ENCODE measurements around the gene DNAH9.

DNAH9 gene

DNA sequence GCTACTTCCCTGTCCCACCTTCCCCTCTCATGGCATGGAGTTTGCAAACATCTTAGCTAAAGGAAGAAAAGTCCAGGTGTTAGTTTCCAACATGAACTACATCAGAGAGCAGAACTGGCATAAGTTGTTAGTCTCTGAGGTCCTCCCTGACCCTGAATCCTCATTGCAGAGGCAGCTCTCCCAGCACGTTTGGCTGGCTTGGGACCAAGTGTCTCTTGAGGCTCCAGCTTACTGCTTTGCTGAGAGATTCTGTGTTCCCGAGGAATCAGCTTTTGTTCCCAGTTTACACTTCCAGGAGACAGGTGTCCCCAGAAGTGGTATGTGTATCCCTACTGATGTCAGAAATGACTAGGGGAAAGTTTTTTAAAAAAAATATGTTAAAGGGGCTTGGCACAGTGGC, 14.7 kb downstream of the DNAH9 start:
- no peak for DNase-seq

DNA sequence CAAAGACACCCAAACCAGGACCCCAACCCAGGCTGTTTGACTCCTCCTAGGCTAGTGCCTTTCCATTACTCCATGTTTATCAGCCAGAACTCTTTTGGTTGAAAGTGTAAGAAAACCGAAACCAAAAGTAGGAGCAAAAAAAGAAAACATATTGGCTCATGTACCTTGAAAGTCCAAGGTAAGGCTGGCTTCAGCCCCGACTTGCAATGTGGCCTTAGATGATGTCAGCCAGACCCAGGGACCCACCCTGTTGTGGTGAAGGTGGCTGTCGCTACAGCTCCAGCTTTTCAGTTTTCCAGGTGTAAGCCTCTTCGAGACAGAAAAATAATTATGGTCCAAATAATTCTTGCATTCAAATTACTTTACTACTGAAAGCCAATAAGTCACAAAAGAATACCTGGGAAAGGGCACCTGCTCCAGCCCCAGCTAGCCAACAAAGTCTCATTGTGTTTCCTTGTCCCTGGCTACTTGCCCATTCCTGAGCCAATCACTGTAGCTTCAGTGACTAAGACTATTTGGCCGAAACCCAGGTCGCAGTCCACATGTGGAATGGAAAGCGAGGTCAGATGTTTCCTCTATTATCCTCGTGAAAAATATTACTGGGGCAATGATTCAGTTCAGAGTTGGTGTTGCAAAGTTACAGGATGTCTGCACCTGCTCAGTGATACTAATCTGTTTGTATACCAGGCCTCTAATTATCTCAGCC, 20.7 kb downstream of the DNAH9 start:
- no peak for DNase-seq

DNA sequence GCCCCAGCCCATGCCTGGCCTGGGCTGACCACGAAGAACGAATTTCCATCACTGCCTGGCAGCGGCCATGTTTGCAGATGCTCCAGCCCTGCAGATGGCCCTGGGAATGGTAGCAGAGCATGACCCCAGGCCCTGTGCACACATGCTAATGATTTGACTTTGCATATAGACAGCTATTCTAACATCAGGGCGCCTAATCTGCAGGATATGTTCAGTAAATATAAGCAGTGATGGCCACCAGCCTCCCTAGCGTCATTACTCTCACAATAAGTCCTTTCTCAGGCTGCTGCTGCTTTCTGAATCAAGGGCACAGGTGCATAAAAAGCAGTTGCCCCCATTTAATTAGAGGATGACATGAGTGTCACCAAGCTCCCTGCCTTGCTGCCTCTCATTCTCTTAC, 24.2 kb downstream of the DNAH9 start:
- DNase-seq = no peak

DNA sequence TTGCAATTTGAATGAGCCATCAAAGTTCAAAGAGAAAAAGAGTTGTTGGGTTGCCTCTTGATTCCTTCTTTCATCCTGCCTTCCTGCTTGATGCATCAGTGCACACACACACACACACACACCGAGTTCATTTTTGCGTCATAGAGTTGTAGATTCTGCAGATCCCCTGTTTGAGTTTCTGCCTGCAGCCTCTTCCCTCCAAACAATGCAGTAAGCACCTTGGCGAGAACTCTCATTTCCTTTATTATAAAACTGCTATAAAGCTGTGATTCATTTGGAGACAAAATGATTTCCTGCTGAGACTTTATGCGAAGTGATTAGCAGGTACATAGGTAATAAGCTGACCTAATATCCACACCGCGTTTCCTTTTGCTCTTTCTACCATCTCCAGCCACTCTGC, 26.7 kb downstream of the DNAH9 start:
- no peak for DNase-seq

DNA sequence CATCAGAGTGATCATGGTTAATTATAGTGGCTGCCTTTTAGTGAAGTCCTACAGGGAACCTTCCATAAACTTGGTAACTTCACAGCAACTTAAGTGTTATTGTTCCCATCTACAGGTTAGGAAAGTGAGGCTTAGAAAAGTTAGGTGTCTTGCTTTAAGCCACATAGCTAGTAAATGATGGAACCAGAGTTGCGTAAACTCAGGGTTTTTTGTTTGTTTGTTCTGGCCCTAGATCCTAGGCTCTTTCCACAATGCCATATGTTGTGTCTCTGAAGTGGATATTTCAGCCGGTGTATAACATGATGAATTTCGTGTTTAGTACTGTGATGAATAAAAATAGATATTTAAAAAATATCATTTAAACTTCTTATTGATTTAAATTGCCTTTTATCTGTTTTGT, 27.6 kb downstream of the DNAH9 start:
- DNase-seq = no peak

DNA sequence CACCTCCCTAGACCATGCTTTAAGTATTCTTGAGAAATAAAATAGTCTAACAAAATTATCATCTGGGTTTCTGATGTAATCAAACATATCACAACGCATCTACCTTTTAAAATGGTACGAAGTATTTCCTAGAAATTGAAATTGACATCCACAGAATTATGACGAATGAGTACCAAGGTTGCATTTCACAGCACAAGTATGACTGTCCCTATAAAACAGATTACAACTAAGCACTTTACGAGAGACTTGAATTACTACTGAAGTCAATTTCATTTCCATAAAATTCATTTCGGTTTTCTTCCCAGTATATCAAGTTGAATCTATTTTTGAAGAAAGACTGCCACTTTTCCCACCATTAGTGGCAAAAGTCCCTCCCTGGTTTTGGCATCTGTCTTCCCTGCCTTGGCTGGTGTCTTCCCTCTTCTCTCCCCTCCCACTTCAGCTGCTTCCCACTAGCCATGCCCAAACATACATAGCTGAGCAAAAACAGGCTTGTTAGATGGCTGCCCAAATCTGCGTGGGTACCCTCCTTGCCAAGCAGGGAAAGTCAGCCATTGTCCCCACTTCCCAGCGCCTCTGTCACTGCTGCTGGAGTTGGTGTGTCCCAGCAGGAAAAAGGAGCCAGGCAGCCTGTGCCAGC, 29.2 kb downstream of the DNAH9 start:
- DNase-seq = no peak

DNA sequence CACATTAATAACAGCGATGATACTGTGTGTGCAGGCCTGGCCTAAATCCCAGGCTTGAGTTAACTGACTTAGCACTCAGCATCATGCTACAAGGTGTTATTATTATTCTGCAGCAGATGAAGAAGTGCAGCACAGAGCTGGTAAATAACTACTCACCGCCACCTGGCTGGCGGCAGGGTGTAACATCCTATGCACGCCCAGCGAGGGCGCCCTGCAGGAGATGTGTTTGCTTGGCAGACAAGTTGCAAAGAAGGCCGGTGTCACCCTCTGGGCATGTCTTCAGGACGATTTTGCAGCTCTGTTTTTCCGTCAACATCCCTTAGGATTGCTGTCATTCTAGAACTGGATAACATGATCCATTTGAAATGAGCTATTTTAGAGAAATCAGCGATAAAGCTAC, 30.1 kb downstream of the DNAH9 start:
- no peak for DNase-seq

DNA sequence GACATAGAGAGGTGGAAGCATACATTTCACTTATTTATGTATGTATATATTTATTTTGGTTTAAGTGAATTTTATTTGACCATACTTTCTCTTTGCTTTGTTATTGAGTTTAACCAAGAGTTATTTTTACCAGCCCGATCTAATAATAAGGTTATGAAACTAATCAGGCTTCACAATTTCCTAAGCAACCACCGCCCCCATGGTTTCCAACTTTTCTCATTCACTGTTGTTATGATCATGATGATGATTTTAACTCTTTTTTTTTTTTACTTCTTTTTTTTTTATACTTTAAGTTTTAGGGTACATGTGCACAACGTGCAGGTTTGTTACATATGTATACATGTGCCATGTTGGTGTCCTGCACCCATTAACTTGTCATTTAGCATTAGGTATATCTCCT, 30.6 kb downstream of the DNAH9 start:
- DNase-seq = no peak

DNA sequence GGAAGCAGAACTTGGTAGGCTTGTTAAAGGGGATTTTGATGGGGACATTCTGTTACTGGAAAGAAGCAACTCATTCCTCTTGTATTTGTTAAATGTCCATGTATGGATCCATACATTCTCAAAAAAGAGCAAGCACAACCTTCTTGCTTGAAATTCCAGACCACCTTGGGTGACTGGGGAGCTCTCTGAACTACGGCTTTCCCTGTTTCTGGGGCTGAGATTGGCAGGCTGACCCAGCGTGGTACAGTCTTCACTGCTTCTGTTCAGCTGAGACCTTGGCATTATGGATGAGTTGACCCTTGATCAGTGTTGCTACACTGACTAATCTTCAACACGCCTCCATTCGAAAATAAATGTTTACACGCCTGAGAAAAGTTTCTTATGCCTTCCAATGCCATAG, 38.5 kb downstream of the DNAH9 start:
- no peak for DNase-seq

DNA sequence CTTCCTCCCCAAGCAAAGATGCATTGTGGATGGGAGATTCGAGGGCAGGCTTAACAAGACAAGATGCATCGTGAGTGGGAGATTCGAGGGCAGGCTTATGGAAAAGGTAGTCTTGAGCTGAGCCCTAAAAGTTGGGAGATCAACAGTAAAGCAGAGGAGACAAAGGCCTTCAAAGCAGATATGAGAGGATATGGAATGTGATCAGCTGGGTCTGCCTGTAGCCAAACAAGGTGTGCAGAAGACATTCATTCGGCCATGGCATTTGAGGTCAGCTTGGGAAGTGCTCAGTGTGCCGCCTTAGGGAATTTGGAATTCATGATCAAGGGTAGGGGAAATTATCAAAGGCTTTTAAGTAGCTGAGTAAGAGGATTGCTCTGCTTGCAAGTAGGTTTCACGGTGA, 39.5 kb downstream of the DNAH9 start:
- no peak for DNase-seq

DNA sequence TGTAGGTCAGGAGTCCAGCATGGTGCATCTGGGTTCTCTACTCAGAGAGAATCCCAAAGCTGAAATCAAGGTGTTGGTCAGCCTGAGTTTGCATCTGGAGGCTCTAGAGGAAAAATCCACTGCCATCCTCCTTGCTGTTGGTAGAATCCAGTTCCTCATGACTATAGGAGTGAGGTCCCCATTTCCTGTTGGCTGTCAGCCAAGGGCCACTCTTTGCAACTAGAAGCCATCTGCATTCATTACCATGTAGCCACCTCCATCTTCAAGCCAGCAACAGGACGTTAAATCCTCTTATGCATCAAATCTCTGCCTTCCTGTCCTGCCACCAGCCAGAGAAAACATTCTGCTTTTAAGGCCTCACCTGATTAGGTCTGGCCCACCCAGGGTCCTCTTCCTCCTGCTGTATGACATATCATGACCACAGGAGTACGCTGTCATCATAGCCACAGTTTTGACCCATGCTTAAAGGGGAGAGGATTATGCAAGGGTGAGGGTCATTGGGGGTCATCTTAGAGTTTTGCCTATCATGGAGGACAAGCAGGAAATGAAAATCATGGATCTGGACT, 40.5 kb downstream of the DNAH9 start:
- DNase-seq = no peak

DNA sequence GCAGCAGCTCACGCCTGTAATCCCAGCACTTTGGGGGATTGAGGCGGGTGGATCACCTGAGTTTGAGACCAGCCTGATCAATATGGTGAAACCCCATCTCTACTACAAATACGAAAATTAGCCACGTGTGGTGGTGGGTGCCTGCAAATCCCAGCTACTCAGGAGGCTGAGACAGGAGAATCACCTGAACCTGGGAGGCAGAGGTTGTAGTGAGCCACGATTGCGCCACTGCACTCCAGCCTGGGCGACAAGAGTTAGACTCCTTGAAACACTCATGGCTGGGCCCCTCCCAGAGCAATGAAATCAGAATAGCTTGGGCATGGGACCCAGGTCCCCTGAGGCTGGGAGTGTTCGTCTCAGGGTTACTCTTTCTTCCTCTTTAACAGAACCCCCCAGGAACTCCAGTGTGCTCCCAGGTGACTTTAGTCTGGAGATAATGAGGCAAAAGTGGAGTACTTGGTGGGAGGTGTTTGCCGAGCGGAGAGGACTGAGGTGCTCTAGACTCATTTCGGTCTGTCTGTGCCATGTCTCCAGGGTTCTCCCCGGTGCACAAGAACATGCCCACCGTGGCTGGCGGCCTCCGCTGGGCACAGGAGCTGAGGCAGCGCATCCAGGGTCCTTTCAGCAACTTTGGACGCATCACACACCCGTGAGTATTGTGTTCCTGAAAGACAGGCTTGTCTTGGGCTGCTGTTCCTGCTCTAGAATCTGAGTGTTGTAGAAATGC, 41.6 kb downstream of the DNAH9 start:
- DNase-seq = no peak

DNA sequence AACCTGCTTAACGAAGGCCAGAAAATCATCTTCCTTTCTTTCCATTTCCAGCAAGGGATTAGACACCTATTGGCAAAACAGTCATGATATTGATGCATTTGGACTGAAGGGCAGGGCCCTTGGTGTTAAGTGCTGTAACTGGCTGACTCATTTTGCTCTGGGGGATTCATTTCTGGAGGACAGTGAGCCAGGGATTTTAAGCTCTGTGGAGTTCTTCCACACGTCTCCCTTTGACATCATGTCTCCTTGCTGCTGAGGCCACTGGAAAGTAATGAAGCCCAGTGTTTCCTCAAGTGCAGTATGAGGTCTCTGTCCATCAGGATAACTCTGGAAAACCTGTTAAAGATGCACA, 42.2 kb downstream of the DNAH9 start:
- no peak for DNase-seq

DNA sequence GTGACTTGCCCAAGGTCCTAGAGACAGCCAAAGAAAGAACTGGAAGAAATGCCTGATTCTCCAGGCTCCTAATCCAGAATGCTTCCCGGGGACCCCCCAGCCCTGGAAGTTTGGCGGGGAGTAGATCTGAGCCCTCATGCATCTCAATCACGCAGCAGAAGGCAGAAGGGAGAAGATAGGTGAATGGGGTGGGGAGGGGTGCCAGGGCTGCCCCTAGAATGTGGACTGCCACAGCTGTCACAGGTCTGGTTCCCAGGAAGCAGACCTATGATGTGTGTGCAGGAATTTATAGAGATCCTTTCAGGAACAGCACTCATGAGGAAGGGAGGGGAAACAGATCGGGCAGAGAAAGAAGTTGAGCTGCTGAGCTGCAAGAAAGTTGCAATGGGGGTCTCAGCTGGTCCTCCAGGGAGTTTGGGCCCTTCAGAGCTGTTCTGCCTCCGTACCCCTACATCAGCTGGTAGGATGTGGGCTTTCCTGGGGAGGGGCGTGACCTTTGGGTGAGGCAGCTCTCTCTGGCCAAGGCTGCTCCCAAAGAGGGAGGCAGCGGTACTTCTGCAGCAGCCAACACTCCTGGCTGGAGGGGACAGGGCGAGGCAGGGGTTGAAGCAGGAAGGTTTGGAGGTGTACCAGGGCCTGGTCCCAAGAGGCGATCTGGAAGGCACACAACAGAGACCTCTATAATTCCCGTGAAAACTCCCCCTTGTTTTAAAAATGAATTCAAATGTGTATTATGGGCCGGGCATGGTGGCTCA, 43.4 kb downstream of the DNAH9 start:
- no peak for DNase-seq

DNA sequence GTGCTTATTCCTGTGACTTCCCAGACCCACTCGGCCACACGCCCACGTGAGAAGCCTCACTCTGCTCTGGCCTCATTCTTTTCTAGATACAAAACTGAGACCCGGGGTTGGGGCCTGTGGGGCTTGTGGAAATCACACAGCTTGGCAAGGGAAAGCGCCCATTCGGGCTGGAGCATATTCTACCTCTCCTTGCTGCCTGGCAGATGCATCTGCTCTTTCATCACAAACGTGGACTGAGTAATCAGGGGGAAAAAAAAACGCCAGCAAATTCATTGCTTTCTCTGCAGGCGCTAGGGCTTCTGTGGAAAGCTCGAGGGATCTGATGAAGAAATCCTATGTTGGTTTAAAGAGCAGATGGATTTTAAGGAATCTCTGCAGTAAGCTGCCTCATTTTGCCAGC, 44.4 kb downstream of the DNAH9 start:
- DNase-seq = no peak

DNA sequence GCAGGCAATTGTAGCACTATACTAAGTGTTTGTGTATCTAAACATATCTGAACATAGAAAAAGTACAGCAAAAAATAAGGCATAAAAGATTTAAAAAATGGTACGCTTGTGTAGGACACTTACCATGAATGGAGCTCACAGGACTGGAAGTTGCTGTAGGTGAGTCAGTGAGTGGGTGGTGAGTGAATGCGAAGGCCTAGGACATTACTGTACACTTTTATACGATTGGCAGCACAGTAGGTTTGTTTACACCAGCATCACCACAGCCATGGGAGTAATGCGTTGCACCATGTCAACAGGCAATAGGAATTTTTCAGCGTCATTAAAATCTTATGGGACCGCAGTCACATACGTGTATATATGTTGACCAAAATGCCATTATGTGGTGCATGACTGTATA, 45.6 kb downstream of the DNAH9 start:
- DNase-seq = no peak

DNA sequence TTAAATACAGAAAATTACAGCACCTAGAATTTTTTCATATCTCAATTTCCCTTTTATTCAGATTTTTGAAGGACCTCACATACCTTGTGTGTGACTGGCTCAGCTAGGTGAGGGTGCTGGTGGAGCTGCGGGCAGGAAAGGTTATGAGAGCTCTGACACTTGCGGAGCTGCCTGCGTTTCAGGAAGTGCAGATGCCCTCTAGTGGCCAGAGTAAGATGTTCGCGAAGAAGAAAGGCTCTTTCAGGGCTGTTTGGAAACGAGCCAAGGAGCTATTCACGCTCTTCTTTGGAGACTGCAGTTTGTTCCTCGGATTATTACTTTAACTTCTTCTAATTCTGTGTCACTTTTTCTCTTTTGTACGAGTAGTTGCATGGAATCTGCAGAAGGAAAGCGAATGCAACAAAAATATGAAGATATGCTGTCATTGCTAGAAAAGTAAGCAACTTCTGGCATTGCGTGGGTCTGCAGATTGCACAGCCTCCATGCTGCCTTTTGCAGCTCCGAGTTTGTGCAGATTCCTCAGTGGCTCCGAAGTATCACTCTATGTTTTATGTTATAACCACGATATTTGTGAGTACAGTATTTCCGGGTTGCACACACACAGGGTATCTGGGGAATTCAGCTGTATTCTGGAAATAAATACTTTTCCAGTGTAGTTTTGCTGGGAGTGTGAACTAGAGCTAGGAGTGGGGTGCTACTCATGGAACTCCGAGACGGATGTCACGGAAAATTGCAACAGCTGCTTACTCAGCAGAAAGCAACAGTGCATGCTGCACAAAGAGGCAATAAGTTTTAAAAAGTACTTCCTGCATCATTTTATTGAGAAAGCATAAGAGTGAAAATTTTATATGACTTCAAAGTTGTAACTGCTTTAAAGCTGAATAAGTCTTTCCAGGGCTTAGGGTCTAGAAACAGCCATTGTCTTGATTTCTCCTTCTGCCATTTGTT, 46.3 kb downstream of the DNAH9 start:
- DNase-seq = peak; percentile 0

DNA sequence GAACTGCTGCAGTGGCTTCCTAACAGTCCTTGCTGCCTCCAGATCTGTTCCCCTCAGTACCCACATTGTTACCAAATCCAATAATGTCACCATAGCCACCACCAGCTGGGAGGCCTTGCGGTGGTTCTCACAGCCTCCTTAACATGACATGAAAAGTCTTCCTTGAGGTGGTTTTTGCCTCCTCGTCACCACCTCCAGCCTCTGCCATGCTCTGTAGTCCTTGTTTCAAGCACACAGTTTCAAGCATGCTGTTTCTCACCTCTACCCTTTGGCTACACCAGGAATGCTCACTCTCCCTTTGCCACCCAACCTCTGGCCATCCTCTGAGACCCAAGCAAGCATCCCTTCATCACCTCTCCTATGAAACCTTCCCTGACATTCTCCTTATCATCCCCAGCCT, 47.2 kb downstream of the DNAH9 start:
- DNase-seq = no peak

DNA sequence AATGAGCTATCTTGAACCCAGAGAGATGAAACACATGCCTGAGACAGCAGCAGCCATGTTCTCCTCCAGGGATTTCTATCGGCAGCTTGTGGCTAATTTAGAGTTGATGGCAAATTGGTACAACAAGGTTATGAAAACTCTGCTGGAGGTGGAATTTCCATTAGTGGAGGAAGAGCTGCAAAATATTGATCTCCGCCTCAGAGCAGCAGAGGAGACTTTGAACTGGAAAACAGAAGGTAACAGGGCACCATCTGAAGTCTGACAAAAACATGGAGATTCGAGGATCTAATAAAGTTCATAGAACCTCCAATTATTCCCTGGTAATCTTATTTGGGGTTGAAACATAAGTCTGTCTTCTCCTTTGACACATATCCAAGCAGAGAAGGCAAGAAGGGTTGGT, 52.8 kb downstream of the DNAH9 start:
- no peak for DNase-seq

DNA sequence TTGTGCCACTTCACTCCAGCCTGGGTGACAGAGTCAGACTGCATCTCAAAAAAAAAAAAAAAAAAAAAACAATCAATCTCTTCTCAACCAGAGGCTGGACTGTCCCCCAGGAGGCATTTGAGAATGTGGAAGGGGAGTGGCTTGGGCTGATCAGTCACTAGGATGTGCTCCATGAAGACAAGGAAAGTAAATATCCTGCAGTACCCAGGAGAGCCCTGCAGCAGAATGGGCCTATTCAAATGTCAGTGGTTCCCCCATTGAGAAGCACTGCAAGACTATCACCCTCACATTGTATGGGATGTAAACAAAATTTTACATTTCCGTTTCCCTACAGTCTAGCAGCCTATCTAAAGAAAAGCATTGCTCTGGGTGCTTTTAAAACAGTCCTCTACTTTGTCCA, 70.3 kb downstream of the DNAH9 start:
- no peak for DNase-seq

DNA sequence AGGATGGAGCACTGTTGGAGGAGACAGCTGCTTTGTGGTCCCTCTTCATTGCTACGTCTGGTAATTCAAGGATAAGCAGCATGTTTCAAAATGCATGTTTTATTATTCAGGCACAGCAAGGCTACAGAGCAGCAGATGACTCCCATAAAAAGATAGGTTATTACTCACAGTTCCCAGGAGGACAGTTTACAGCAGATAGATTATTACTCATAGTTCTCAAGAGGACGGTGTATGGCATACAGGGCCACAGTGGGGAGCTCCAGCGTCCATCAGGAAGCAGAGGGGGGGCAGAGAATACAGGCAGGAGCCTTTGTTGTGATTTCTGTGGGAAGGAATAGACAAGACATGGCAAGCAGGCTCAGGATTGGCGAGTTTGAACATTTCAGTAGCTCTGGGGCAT, 72.9 kb downstream of the DNAH9 start:
- no peak for DNase-seq

DNA sequence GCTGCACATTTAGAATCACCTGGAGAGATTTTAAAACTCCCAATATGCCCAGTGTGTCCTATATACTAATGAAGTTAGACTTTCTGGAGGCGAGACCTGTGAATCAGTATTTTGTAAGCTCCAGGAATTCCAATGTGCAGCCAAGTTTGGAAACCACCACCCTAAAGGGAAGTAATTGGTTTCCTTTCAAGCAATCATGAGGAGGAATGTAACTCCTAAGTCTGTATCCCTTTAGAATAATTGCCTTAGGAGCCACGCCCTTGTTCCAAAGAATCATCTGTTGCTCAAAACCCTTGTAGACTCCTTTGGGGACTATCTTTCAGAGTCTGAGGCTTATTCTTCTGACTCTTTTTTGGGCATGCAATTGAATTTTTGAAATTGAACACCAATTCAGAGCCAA, 84.4 kb downstream of the DNAH9 start:
- DNase-seq = no peak
